Left renal pelvis (tissue), 4 donors: ENCODE data around the gene R3HDM2. TPM values are rescaled to one million over a fixed set of nuclear protein-coding genes. Genes with fewer than 3 reads are reported as not detected.
"Not testable (repeated sequence)": the region's sequence is repeated elsewhere in the genome, so short reads cannot be mapped to it uniquely, and the experiment has no call there.

Experiments
- DNase-seq, 4 donors: peaks; one replicate each; pipeline ENCODE4 v3.0.0-alpha.2; 2013; ENCODE audit warnings: low read depth in 4 of 4, low spot score in 3 of 4
- polyA plus RNA-seq, 4 donors: library from polyadenylated mRNA; unstranded; fragments of 120-200 nt; gene quantifications; one replicate each; pipeline ENCODE4 v1.2.1, GENCODE V29; 2013; ENCODE audit not compliant: insufficient read length in 4 of 4

R3HDM2 gene
- polyA plus RNA-seq, 4 donors, result 65.5 to 99.8 (median 76.4) TPM

DNA sequence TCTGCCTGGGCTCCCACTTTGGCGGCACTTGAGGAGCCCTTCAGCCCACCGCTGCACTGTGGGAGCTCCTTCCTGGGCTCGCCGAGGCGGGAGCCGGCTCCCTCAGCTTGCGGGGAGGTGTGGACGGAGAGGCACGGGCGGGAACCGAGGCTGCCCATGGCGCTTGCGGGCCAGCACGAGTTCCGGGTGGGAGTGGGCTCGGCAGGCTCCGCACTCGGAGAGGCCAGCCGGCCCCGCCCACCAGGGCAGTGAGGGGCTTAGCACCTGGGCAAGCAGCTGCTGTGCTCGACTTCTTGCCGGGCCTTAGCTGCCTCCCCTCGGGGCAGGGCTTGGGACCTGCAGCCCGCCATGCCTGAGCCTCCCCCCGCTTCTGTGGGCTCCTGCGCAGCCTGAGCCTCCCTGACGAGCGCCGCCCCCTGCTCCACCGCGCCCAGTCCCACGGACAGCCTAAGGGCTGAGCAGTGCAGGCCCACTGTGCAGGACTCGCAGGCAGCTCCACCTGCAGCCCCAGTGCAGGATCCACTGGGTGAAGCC, 44.6 kb downstream of the R3HDM2 start:
- no peak for DNase-seq

GRCh38 chr12:57385586-57385985, 45.3 kb downstream of the R3HDM2 start:
- no peak for DNase-seq

- no peak for DNase-seq
Observed at GRCh38 chr12:57384478-57384877, 46.4 kb downstream of the R3HDM2 start.

- DNase-seq, result no peak
Observed at GRCh38 chr12:57381693-57382220, 49.1 kb downstream of the R3HDM2 start.

- no peak for DNase-seq
Observed at GRCh38 chr12:57380300-57380699, 50.5 kb downstream of the R3HDM2 start.

DNA sequence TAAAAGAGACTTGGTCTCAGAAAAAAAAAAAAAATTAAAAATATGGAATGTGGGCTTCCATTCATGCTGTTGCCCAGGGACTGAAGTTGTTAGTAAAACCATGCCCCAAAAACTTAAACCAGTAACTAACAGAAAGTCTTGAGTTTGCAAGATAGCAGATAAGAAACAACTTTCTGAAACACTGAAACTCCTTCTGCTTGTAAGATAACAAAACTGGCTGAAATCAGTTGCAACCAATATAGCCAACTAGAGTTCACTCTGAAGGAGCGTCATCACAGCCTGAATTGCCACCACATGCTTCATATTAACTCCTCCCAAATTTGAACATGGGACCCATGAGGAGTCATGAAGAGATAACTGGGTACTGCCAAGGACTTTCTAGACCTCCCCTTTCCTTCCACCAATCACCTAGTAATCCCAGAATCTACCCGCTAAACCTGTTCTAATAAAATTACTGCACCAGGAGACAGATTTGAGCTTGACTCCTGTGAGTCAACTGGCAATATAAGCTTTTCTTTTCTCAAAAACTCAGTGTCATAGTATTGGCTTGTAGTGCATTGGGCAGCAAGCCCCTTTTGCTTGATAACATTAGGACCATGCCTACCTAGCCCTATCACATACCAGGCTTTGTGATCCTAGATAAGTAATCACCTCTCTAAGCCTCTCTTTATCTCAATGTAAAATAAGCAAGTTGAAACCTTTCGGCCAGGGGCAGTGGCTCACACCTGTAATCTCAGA, 53.6 kb downstream of the R3HDM2 start:
- DNase-seq, result no peak

DNA sequence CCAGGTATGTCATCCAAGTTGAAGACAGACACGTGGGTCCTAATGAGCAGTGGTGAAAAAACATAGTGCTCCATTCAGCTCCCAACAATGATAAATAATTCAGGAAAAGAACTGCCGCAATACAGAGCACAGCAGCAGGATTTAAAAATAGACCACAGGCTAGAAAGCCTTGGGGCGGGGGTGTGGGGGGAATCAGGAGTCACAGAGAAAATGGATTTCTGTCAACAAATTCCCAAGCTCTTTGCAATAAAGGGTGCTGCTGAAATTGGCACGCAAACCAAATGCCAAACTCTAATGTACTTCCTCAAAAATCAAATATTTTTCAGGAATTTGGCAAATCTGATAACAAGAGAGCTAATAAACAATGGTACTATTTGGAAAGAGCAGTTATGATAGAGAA, 58.6 kb downstream of the R3HDM2 start:
- no peak for DNase-seq

DNA sequence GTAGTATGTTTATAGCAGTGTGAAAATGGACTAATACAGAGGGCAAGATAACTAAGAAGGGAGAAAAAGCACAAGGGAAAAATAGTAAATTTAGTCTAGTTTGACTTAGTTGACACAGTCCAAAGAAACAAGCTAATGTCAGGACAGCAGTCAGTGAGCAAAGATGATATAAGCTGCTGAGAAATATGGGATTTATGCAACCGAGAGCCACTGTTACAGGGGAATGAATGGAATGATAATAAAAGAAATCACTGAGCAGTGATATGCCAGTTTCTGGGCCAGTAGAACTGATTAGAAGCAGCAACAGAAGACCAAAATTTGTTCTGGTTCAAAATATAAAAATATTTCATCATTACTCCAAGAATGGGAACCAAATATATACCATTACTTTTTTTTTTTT, 60.1 kb downstream of the R3HDM2 start:
- DNase-seq, result no peak

DNA sequence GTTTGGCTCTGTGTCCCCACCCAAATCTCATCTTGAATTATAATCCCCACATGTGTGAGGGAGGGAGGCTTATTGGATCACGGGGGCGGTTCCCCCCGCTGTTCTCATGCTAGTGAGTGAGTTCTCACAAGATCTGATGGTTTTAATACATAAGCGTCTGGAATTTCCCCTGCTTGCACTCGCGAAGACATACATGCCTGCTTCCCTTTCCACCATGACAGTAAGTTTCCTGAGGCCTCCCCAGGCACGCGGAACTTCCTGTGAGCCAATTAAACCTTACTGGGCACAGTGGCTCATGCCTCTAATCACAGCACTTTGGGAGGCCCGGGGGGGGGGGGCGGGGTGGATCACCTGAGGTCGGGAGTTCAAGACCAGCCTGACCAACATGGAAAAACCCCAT, 60.8 kb downstream of the R3HDM2 start:
- DNase-seq, result no peak

DNA sequence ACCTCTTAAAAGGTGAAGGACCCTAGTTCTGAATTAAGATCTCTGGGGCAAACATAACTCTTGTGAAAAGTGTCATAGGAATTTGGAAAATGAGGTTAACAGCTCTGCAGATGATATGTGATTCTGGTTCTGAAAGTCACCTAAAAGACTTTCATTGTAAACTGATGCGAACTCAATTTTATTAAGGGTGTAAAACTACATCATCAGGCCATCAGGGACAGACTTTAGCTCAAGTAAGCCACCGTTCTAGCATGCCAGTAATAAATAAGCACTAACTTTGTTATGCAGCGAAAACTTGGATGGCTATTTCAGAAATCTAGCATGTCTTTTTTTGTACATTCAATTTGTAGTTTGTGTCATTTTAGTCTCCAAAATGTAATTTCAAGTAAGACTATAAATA, 61.6 kb downstream of the R3HDM2 start:
- no peak for DNase-seq

- DNase-seq, result no peak
Observed at GRCh38 chr12:57368349-57369095, 62.3 kb downstream of the R3HDM2 start.

GRCh38 chr12:57367121-57367520, 63.7 kb downstream of the R3HDM2 start:
- DNase-seq, result no peak

DNA sequence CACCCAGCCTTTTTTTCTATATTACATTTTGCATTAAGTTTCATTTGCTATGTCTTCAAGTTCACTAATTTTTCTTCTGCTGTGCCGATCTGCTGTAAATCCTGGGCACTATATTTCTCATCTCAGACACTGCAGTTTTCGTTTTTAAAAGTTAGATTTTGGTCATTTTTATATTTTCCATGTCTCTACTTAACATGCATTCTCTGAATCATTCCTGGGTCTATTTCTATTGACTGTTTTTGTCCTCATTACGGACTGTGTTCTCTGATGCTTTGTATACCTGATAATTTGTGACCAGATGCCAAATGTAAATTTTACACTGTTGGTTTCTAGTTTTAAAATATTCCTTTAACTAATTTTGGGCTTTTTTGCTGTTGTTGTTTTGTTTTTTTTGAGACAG, 64.5 kb downstream of the R3HDM2 start:
- DNase-seq, result no peak

DNA sequence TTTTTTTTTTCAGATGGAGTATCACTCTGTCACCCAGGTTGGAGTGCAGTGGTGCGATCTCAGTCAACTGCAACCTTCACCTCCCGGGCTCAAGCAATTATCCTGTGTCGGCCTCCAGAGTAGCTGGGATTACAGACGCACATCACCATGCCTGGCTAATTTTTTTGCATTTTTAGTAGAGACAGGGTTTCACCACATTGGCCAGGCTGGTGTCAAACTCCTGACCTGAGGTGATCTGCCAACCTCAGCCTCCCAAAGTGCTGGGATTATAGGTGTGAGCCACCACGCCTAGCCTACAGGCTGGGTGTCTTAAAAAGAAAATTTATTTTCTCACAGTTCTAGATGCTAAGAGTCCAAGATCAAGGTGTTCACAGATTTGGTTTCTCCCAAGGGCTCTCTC, 66.7 kb downstream of the R3HDM2 start:
- not testable (repeated sequence) for DNase-seq

GRCh38 chr12:57360468-57360867, 70.4 kb downstream of the R3HDM2 start:
- no peak for DNase-seq

- DNase-seq, result no peak
Observed at GRCh38 chr12:57358646-57359045, 72.2 kb downstream of the R3HDM2 start.

GRCh38 chr12:57355734-57356133, 75.1 kb downstream of the R3HDM2 start:
- no peak for DNase-seq

DNA sequence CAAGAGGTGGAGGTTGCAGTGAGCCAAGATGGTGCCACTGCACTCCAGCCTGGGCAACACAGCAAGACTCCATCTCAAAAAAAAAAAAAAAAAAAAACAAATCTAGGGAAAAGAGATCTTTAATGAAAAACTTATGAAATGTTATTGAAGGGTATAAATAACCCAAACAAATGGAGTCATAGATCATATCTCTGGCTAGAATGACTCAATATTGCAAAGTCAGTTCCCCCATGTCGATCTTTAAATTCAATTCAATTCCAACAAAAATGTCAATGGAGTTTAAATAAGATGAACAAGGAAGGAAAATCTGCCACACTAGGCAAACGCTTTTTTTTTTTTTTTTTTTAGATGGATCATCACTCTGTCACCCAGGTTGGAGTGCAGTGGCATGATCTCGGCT, 78.7 kb downstream of the R3HDM2 start:
- DNase-seq, result no peak

- DNase-seq, result no peak
Observed at GRCh38 chr12:57347284-57347683, 83.6 kb downstream of the R3HDM2 start.

- no peak for DNase-seq
Observed at GRCh38 chr12:57343703-57344378, 87.0 kb downstream of the R3HDM2 start.

GRCh38 chr12:57342207-57342691, 88.6 kb downstream of the R3HDM2 start:
- peak in 1 of 4 donors; percentile 7 for DNase-seq
